SK-N-SH treated with all-trans-retinoic acid at 6 μM for 48 hours (cell line): Measurements from ENCODE around the gene AHI1.

Experiments
- ATAC-seq: fragments of 200-7000 bp; cut with Tn5 transposase; 3 replicates; pipeline ENCODE4 v1.9.1; 2020; ENCODE audit warnings: mild to moderate bottlenecking, moderate library complexity
- ARNTL ChIP-seq: fragments of 450-650 bp; formaldehyde crosslinking; IDR thresholded peaks from 2 replicates; pipeline ENCODE4 v1.5.0; 2020; ENCODE audit warnings: low read depth, mild to moderate bottlenecking, moderate library complexity, borderline replicate concordance
- BACH2 ChIP-seq: fragments of 250-450 bp; sonication (Bioruptor Pico); IDR thresholded peaks from 2 replicates; pipeline ENCODE4 v1.9.0; 2021; ENCODE audit warnings: mild to moderate bottlenecking, borderline replicate concordance
- CSDC2 ChIP-seq: fragments of 250-450 bp; sonication (Bioruptor Pico); IDR thresholded peaks from 2 replicates; pipeline ENCODE4 v1.5.0; 2020; ENCODE audit warnings: mild to moderate bottlenecking, moderate library complexity
- CSRNP3 ChIP-seq: fragments of 250-450 bp; sonication (Bioruptor Pico); IDR thresholded peaks from 2 replicates; pipeline ENCODE4 v1.5.1; 2021; ENCODE audit warnings: mild to moderate bottlenecking, moderate library complexity
- ESRRG ChIP-seq: fragments of 250-450 bp; sonication (Bioruptor Pico); IDR thresholded peaks from 2 replicates; pipeline ENCODE4 v1.6.1; 2021; ENCODE audit warnings: mild to moderate bottlenecking
- ISL1 ChIP-seq: fragments of 250-450 bp; sonication (Bioruptor Pico); IDR thresholded peaks from 2 replicates; pipeline ENCODE4 v2.1.2; 2022; ENCODE audit warnings: mild to moderate bottlenecking, moderate library complexity
- OSR1 ChIP-seq: fragments of 250-450 bp; sonication (Bioruptor Pico); IDR thresholded peaks from 2 replicates; pipeline ENCODE4 v1.8.0; 2022; ENCODE audit warnings: moderate library complexity, mild to moderate bottlenecking, inconsistent platforms
- PATZ1 ChIP-seq: fragments of 250-450 bp; sonication (Bioruptor Pico); IDR thresholded peaks from 2 replicates; pipeline ENCODE4 v1.8.0; 2020; ENCODE audit warnings: mild to moderate bottlenecking, moderate library complexity, borderline replicate concordance
- PPARA ChIP-seq: fragments of 250-450 bp; sonication (Bioruptor Pico); IDR thresholded peaks from 2 replicates; pipeline ENCODE4 v1.5.0; 2020; ENCODE audit warnings: mild to moderate bottlenecking, borderline replicate concordance
- RARB ChIP-seq: fragments of 250-450 bp; sonication (Bioruptor Pico); IDR thresholded peaks from 2 replicates; pipeline ENCODE4 v1.8.0; 2021; ENCODE audit warnings: mild to moderate bottlenecking, moderate library complexity
- SNAI2 ChIP-seq: fragments of 250-450 bp; sonication (Bioruptor Pico); IDR thresholded peaks from 2 replicates; pipeline ENCODE4 v1.5.0; 2020; ENCODE audit warnings: mild to moderate bottlenecking, moderate library complexity
- TCF4 ChIP-seq: fragments of 250-450 bp; sonication (Bioruptor Pico); IDR thresholded peaks from 2 replicates; pipeline ENCODE4 v1.8.0; 2021; ENCODE audit warnings: mild to moderate bottlenecking, moderate library complexity, borderline replicate concordance
- TOX ChIP-seq: fragments of 250-450 bp; sonication (Bioruptor Pico); IDR thresholded peaks from 2 replicates; pipeline ENCODE4 v1.8.0; 2021; ENCODE audit warnings: mild to moderate bottlenecking, moderate library complexity, borderline replicate concordance
- ZC3H10 ChIP-seq: fragments of 250-450 bp; sonication (Bioruptor Pico); IDR thresholded peaks from 2 replicates; pipeline ENCODE4 v1.5.1; 2021; ENCODE audit warnings: mild to moderate bottlenecking, moderate library complexity
- ZFP3 ChIP-seq: fragments of 250-450 bp; sonication (Bioruptor Pico); IDR thresholded peaks from 2 replicates; pipeline ENCODE4 v1.5.0; 2020; ENCODE audit warnings: mild to moderate bottlenecking, moderate library complexity
- ZFP30 ChIP-seq: fragments of 450-650 bp; formaldehyde crosslinking; IDR thresholded peaks from 2 replicates; pipeline ENCODE4 v1.5.0; 2022; ENCODE audit warnings: mild to moderate bottlenecking, moderate library complexity
- ZNF565 ChIP-seq: fragments of 450-650 bp; formaldehyde crosslinking; conservative IDR thresholded peaks from 2 replicates; pipeline ENCODE4 v1.5.0; 2020; ENCODE audit warnings: low read depth, mild to moderate bottlenecking, moderate library complexity
- ZNF70 ChIP-seq: fragments of 450-650 bp; formaldehyde crosslinking; IDR thresholded peaks from 2 replicates; pipeline ENCODE4 v1.5.0; 2020; ENCODE audit warnings: mild to moderate bottlenecking, moderate library complexity
- ZNF8 ChIP-seq: fragments of 450-650 bp; formaldehyde crosslinking; IDR thresholded peaks from 2 replicates; pipeline ENCODE4 v1.5.0; 2020; ENCODE audit warnings: mild to moderate bottlenecking, moderate library complexity
- TF ChIP-seq, protein P1 (sequence below): fragments of 250-450 bp; sonication (Bioruptor Pico); IDR thresholded peaks from 2 replicates; pipeline ENCODE4 v1.5.1; 2020; ENCODE audit warnings: low read depth, mild to moderate bottlenecking, moderate library complexity
- TF ChIP-seq, protein P2 (sequence below): fragments of 250-450 bp; sonication (Bioruptor Pico); IDR thresholded peaks from 2 replicates; pipeline ENCODE4 v1.8.0; 2021; ENCODE audit warnings: low read depth, mild to moderate bottlenecking, moderate library complexity, borderline replicate concordance
- TF ChIP-seq, protein P3 (sequence below): fragments of 250-450 bp; sonication (Bioruptor Pico); IDR thresholded peaks from 2 replicates; pipeline ENCODE4 v1.5.0; 2020; ENCODE audit warnings: mild to moderate bottlenecking, moderate library complexity

AHI1 gene

DNA sequence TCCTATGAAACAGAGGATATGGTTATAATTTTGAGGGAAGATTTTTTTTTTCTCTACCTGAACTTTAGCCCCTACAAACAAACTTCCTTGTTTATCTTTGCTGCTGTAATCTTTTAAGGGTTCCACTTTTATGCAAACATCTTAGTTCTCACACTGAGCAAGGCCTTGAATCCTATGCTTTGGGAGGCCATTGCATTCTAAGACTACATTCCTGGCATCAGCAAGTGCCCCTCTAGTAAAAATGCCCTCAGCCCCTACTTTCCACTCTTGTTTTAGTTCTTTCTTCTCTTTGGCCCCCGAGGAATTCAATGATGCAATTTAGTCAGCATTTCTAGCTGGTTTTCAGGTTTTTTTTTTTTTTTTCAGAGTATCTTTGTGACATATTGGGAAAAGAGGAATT is 8.1 kb upstream of the AHI1 start:
- TF ChIP-seq BACH2 (CRISPR knock-in tag) = no peak
- TF ChIP-seq, protein P1, sequence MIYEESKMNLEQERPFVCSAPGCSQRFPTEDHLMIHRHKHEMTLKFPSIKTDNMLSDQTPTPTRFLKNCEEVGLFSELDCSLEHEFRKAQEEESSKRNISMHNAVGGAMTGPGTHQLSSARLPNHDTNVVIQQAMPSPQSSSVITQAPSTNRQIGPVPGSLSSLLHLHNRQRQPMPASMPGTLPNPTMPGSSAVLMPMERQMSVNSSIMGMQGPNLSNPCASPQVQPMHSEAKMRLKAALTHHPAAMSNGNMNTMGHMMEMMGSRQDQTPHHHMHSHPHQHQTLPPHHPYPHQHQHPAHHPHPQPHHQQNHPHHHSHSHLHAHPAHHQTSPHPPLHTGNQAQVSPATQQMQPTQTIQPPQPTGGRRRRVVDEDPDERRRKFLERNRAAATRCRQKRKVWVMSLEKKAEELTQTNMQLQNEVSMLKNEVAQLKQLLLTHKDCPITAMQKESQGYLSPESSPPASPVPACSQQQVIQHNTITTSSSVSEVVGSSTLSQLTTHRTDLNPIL (CRISPR knock-in tag) = no peak
- TF ChIP-seq ZC3H10 (CRISPR knock-in tag) = no peak
- no peak for TF ChIP-seq ZFP3 (CRISPR knock-in tag)
- no peak for TF ChIP-seq ZNF8 (CRISPR knock-in tag)
- TF ChIP-seq ESRRG = no peak
- TF ChIP-seq ISL1 = no peak
- TF ChIP-seq SNAI2 (CRISPR knock-in tag) = no peak
- no peak for TF ChIP-seq PATZ1
- no peak for TF ChIP-seq ARNTL (CRISPR knock-in tag)
- no peak for TF ChIP-seq TCF4
- TF ChIP-seq ZFP30 = no peak
- ATAC-seq = no peak

DNA sequence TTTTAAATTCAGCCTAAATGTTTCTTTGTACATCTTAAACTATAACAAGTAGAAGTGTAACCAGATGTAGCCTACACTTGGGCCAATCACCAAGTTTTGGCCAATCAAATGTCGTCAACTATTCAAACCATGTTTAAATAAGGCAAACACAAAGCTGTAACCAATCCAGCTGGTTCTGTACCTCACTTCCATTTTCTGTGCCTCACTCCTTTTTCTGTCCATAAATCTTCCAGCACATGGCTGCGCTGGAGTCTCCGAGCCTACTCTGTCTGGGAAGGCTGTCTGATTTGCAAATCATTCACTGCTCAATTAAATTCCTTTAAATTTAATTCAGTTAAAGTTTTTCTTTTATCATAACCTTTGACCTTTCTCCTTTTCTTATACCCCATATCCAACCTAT is 7.7 kb upstream of the AHI1 start:
- TF ChIP-seq SNAI2 (CRISPR knock-in tag) (no peak), ZFP30 (no peak), TCF4 (no peak), OSR1 (CRISPR knock-in tag) (no peak), ZC3H10 (CRISPR knock-in tag) (no peak), RARB (CRISPR knock-in tag) (no peak), PPARA (CRISPR knock-in tag) (no peak), PATZ1 (no peak), ZNF70 (CRISPR knock-in tag) (no peak), ZFP3 (CRISPR knock-in tag) (no peak), ARNTL (CRISPR knock-in tag) (no peak), TOX (CRISPR knock-in tag) (no peak), CSRNP3 (CRISPR knock-in tag) (no peak), ZNF565 (CRISPR knock-in tag) (no peak), CSDC2 (CRISPR knock-in tag) (no peak), ESRRG (no peak)
- TF ChIP-seq, protein P2, sequence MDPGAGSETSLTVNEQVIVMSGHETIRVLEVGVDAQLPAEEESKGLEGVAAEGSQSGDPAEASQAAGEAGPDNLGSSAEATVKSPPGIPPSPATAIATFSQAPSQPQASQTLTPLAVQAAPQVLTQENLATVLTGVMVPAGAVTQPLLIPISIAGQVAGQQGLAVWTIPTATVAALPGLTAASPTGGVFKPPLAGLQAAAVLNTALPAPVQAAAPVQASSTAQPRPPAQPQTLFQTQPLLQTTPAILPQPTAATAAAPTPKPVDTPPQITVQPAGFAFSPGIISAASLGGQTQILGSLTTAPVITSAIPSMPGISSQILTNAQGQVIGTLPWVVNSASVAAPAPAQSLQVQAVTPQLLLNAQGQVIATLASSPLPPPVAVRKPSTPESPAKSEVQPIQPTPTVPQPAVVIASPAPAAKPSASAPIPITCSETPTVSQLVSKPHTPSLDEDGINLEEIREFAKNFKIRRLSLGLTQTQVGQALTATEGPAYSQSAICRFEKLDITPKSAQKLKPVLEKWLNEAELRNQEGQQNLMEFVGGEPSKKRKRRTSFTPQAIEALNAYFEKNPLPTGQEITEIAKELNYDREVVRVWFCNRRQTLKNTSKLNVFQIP (CRISPR knock-in tag) = no peak
- TF ChIP-seq, protein P3, sequence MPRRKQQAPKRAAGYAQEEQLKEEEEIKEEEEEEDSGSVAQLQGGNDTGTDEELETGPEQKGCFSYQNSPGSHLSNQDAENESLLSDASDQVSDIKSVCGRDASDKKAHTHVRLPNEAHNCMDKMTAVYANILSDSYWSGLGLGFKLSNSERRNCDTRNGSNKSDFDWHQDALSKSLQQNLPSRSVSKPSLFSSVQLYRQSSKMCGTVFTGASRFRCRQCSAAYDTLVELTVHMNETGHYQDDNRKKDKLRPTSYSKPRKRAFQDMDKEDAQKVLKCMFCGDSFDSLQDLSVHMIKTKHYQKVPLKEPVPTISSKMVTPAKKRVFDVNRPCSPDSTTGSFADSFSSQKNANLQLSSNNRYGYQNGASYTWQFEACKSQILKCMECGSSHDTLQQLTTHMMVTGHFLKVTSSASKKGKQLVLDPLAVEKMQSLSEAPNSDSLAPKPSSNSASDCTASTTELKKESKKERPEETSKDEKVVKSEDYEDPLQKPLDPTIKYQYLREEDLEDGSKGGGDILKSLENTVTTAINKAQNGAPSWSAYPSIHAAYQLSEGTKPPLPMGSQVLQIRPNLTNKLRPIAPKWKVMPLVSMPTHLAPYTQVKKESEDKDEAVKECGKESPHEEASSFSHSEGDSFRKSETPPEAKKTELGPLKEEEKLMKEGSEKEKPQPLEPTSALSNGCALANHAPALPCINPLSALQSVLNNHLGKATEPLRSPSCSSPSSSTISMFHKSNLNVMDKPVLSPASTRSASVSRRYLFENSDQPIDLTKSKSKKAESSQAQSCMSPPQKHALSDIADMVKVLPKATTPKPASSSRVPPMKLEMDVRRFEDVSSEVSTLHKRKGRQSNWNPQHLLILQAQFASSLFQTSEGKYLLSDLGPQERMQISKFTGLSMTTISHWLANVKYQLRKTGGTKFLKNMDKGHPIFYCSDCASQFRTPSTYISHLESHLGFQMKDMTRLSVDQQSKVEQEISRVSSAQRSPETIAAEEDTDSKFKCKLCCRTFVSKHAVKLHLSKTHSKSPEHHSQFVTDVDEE (CRISPR knock-in tag) = no peak
- TF ChIP-seq, protein P1 (CRISPR knock-in tag) = no peak
- no peak for ATAC-seq
